Mesenchymal stem cell (in vitro differentiated cells and primary cell): ENCODE measurements around the gene PITPNC1.
"Not testable (repeated sequence)": the region's sequence is repeated elsewhere in the genome, so short reads cannot be mapped to it uniquely, and the experiment has no call there.

Experiments
- DNase-seq: peaks from one replicate; pipeline ENCODE4 v3.0.0-alpha.2; 2013
- H2AFZ ChIP-seq: one replicate; pipeline ENCODE4 v1.6.1; 2013; ENCODE audit warnings: low read depth, mild to moderate bottlenecking, control low read depth, inconsistent platforms, low read length, moderate library complexity
- H2AK5ac ChIP-seq: 2 replicates; pipeline ENCODE4 v1.6.1; 2013; ENCODE audit warnings: low read length, moderate library complexity, mild to moderate bottlenecking, inconsistent platforms; ENCODE audit not compliant: severe bottlenecking
- H2BK120ac ChIP-seq: one replicate; pipeline ENCODE4 v1.6.1; 2013; ENCODE audit warnings: low read depth, mild to moderate bottlenecking, inconsistent platforms, low read length, moderate library complexity
- H2BK12ac ChIP-seq, 2 experiments: one replicate each; pipeline ENCODE4 v1.6.1; 2013; ENCODE audit warnings: inconsistent platforms in 2 of 2, low read length in 2 of 2, mild to moderate bottlenecking in 2 of 2, moderate library complexity in 2 of 2, control low read depth in 1 of 2
- H2BK15ac ChIP-seq: one replicate; pipeline ENCODE4 v1.6.1; 2013; ENCODE audit warnings: mild to moderate bottlenecking, low read depth, inconsistent platforms; ENCODE audit not compliant: poor library complexity, severe bottlenecking
- H2BK5ac ChIP-seq: 2 replicates; pipeline ENCODE4 v1.6.1; 2013; ENCODE audit warnings: low read depth, mild to moderate bottlenecking, low read length, control low read depth, inconsistent platforms; ENCODE audit not compliant: poor library complexity, severe bottlenecking
- H3K14ac ChIP-seq, 2 experiments: one replicate each; pipeline ENCODE4 v1.6.1; 2013; ENCODE audit warnings: inconsistent platforms in 2 of 2, low read length in 2 of 2, control low read depth in 1 of 2, mild to moderate bottlenecking in 1 of 2, moderate library complexity in 1 of 2
- H3K18ac ChIP-seq, 2 experiments: one replicate each; pipeline ENCODE4 v1.6.1; 2013; ENCODE audit warnings: inconsistent platforms in 2 of 2, low read length in 2 of 2, control low read depth in 1 of 2, low read depth in 1 of 2, mild to moderate bottlenecking in 1 of 2
- H3K23ac ChIP-seq, 2 experiments: one replicate each; pipeline ENCODE4 v1.6.1; 2013; ENCODE audit warnings: inconsistent platforms in 2 of 2, low read length in 2 of 2, mild to moderate bottlenecking in 2 of 2, moderate library complexity in 2 of 2, control low read depth in 1 of 2
- H3K27ac ChIP-seq: 2 replicates; pipeline ENCODE4 v1.5.1; 2013; ENCODE audit warnings: mild to moderate bottlenecking, moderate library complexity, low read length, control low read depth, inconsistent platforms; ENCODE audit not compliant: poor library complexity, severe bottlenecking
- H3K27me3 ChIP-seq, 2 experiments: 2 replicates each; pipeline versions ENCODE4 v1.6.1 to v1.7.0; 2013; ENCODE audit warnings: low read length in 2 of 2, mild to moderate bottlenecking in 2 of 2, moderate library complexity in 2 of 2, control low read depth in 1 of 2, inconsistent platforms in 1 of 2; ENCODE audit not compliant: control insufficient read depth in 1 of 2, insufficient read depth in 1 of 2
- H3K36me3 ChIP-seq, 2 experiments: 2 replicates each; pipeline versions ENCODE4 v1.6.1 to v1.7.0; 2013; ENCODE audit warnings: low read length in 2 of 2, control low read depth in 1 of 2, inconsistent platforms in 1 of 2, low read depth in 1 of 2, mild to moderate bottlenecking in 1 of 2; ENCODE audit not compliant: insufficient read depth in 2 of 2, control insufficient read depth in 1 of 2
- H3K4ac ChIP-seq, 2 experiments: one replicate each; pipeline ENCODE4 v1.6.1; 2013; ENCODE audit warnings: inconsistent platforms in 2 of 2, low read length in 2 of 2, mild to moderate bottlenecking in 2 of 2, moderate library complexity in 2 of 2, control low read depth in 1 of 2, low read depth in 1 of 2
- H3K4me1 ChIP-seq: 2 replicates; pipeline ENCODE4 v1.6.1; 2013; ENCODE audit warnings: low read depth, low read length, control low read depth; ENCODE audit not compliant: control insufficient read depth, insufficient read depth
- H3K4me2 ChIP-seq: 2 replicates; pipeline ENCODE4 v1.6.1; 2013; ENCODE audit warnings: low read length, mild to moderate bottlenecking, inconsistent platforms; ENCODE audit not compliant: poor library complexity, severe bottlenecking
- H3K4me3 ChIP-seq, 2 experiments: 2 replicates each; pipeline versions ENCODE4 v1.5.1 to v1.7.0; 2013; ENCODE audit warnings: low read length in 2 of 2, mild to moderate bottlenecking in 2 of 2, control low read depth in 1 of 2, low read depth in 1 of 2; ENCODE audit not compliant: insufficient read depth in 1 of 2
- H3K79me1 ChIP-seq: replicated peaks from 2 replicates; pipeline ENCODE4 v1.6.1; 2013; ENCODE audit warnings: mild to moderate bottlenecking, control low read depth, low read length, inconsistent platforms; ENCODE audit not compliant: poor library complexity, severe bottlenecking
- H3K9ac ChIP-seq: 2 replicates; pipeline ENCODE4 v1.7.0; 2013; ENCODE audit warnings: mild to moderate bottlenecking, low read length, moderate library complexity
- H3K9me3 ChIP-seq: 2 replicates; pipeline ENCODE4 v1.7.0; 2013; ENCODE audit warnings: mild to moderate bottlenecking, low read length; ENCODE audit not compliant: control insufficient read depth
- H4K8ac ChIP-seq: one replicate; pipeline ENCODE4 v1.6.1; 2013; ENCODE audit warnings: inconsistent platforms, mild to moderate bottlenecking, low read length, moderate library complexity
- H4K91ac ChIP-seq: one replicate; pipeline ENCODE4 v1.6.1; 2013; ENCODE audit warnings: mild to moderate bottlenecking, low read length, inconsistent platforms
- WGBS: methylation state at CpG from one replicate; pipeline ENCODE4 v1.1.7; 2013; ENCODE audit warnings: mixed read lengths; 5-methylcytosine and 5-hydroxymethylcytosine counted together

PITPNC1 gene

DNA sequence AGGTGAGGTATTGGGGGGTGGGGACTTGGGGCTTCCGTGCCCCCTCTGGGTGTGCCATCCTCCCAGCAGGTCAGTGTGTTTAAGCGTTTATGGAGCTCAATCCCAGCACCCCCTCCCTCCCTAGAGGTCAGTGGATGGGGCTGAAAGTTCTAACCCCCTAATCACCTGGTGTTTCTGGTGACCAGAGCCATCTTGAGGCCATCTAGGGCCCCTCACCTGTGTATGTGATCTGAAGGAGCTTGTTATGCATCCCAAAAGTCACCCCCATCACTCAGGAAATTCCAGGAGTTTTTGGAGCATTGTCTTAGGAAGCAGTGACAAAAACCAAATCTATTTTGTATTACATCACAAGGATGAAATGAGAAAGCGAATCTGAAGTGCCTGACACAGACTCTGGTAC lies 272.8 kb downstream of the PITPNC1 start:
- H2BK15ac ChIP-seq = no peak overlapping the region
- no peaks in the 10 kb centered on the region for H3K9me3 ChIP-seq
- H3K23ac ChIP-seq = no peak overlapping the region
- no peak overlapping the region for H3K18ac ChIP-seq
- H3K4me2 ChIP-seq = no peak overlapping the region
- H2BK120ac ChIP-seq = no peak overlapping the region
- no peaks in the 10 kb centered on the region for H3K27me3 ChIP-seq
- no peak for DNase-seq
- no peaks in the 10 kb centered on the region for H3K79me1 ChIP-seq
- H3K4me3 ChIP-seq = no peak overlapping the region
- WGBS = 89% methylated on average over 2 of the region's 3 CpGs
- no peak overlapping the region for H2BK12ac ChIP-seq
- H2AFZ ChIP-seq = no peak overlapping the region
- no peak overlapping the region for H3K27ac ChIP-seq
- no peaks in the 10 kb centered on the region for H3K4me1 ChIP-seq
- no peak overlapping the region for H2BK5ac ChIP-seq
- no peak overlapping the region for H3K9ac ChIP-seq
- no peak overlapping the region for H4K91ac ChIP-seq
- no peak overlapping the region for H3K4ac ChIP-seq
- H4K8ac ChIP-seq = no peak overlapping the region
- peaks cover 0 to 8% of the 10 kb centered on the region in 2 experiments for H3K36me3 ChIP-seq
- H3K14ac ChIP-seq = no peak overlapping the region
- no peak overlapping the region for H2AK5ac ChIP-seq

DNA sequence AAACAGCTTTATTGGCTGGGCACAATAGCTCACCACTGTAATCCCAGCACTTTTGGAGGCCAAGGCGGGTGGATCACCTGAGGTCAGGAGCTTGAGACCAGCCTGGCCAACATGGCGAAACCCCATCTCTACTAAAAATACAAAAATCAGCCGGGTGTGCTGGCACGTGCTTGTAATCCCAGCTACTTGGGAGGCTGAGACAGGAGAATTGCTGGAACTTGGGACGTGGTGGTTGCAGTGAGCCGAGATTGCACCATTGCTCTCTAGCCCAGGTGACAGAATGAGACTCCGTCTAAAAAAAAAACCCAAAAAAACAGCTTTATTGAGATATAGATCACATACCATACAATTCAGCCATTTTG lies 274.1 kb downstream of the PITPNC1 start:
- H3K14ac ChIP-seq, H3K9me3 ChIP-seq, H3K4me2 ChIP-seq, H3K27me3 ChIP-seq, H3K4ac ChIP-seq, H4K91ac ChIP-seq, H3K4me1 ChIP-seq, H3K9ac ChIP-seq, H2BK12ac ChIP-seq, H2AK5ac ChIP-seq, H3K27ac ChIP-seq, H2BK15ac ChIP-seq, H3K79me1 ChIP-seq, H4K8ac ChIP-seq, H2BK5ac ChIP-seq, DNase-seq, H3K36me3 ChIP-seq, H2AFZ ChIP-seq, H2BK120ac ChIP-seq, H3K23ac ChIP-seq, H3K4me3 ChIP-seq, H3K18ac ChIP-seq: not testable (repeated sequence)
- WGBS = 95% methylated on average over 5 of the region's 7 CpGs

DNA sequence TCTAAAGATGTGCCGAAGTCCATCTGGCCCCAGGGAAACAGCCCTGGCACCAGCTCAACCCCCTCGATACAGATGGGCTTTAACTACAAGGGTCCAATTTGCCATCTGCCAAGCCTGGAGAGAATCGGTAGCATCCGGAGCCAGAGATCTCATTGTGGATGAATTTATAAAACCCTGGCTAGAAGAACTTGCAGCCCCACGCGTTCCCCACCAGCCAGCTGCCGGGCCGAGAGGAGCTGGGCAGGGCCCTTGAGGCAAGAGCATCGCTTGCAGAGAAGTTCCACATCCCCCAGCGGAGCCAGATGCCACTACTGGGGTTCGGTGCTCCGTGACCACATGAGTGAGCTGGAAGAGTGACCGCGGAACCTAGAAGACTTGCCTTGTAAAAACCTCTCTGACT lies 275.4 kb downstream of the PITPNC1 start:
- no peaks in the 10 kb centered on the region for H3K9me3 ChIP-seq
- no peak for DNase-seq
- WGBS = 97% methylated on average over 14 of the region's 14 CpGs

DNA sequence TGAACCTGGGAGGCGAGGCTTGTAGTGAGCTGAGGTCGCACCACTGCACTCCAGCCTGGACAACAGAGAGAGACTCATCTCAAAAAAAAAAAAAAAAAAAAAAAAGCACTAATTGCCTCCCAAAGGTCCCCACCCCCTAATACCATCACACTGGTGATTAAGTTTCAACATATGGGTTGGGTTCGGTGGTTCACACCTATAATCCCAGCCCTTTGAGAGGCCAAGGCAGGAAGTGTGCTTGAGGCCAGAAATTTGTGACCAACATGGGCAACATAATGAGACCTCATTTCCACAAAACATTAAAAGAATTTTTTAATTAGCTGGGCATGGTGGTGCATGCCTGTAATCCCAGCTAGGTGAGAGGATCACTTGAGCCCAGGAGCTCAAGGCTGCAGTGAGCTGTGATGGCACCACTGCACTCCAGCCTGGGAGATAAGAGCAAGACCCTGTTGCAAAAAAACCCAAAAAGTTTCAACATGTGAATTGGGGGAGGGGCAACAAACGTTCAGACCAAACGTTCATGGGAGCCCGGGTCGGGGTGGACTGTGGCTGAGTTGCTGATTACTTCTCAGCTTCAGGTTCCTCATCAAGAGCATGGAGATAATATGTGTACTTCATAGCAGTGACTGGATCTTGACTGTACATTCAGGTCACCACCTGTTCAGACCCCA lies 278.5 kb downstream of the PITPNC1 start:
- H3K79me1 ChIP-seq = no peaks in the 10 kb centered on the region
- 95% methylated on average over 5 of the region's 7 CpGs for WGBS

More for the DNA sequence above, 275.4 kb downstream of the PITPNC1 start:
- H3K27me3 ChIP-seq = no peaks in the 10 kb centered on the region
- H3K79me1 ChIP-seq = no peaks in the 10 kb centered on the region
- no peak overlapping the region for H2BK12ac ChIP-seq
- H2BK5ac ChIP-seq = no peak overlapping the region
- no peak overlapping the region for H2AFZ ChIP-seq
- no peak overlapping the region for H2AK5ac ChIP-seq
- H3K27ac ChIP-seq = no peak overlapping the region
- H2BK120ac ChIP-seq = no peak overlapping the region
- H3K4me3 ChIP-seq = no peak overlapping the region
- H3K23ac ChIP-seq = no peak overlapping the region
- H4K91ac ChIP-seq = no peak overlapping the region
- H3K14ac ChIP-seq = no peak overlapping the region
- H3K4me2 ChIP-seq = no peak overlapping the region
- H2BK15ac ChIP-seq = no peak overlapping the region
- H3K36me3 ChIP-seq = peaks cover 0 to 8% of the 10 kb centered on the region in 2 experiments
- no peaks in the 10 kb centered on the region for H3K4me1 ChIP-seq
- no peak overlapping the region for H4K8ac ChIP-seq
- no peak overlapping the region for H3K4ac ChIP-seq
- H3K18ac ChIP-seq = no peak overlapping the region
- no peak overlapping the region for H3K9ac ChIP-seq

More for the DNA sequence above, 278.5 kb downstream of the PITPNC1 start:
- no peak for DNase-seq
- no peak overlapping the region for H2BK12ac ChIP-seq
- peaks cover 0 to 8% of the 10 kb centered on the region in 2 experiments for H3K36me3 ChIP-seq
- H3K14ac ChIP-seq = no peak overlapping the region
- H3K18ac ChIP-seq = no peak overlapping the region
- no peak overlapping the region for H2BK120ac ChIP-seq
- no peak overlapping the region for H3K27ac ChIP-seq
- H2BK5ac ChIP-seq = no peak overlapping the region
- no peak overlapping the region for H4K91ac ChIP-seq
- no peaks in the 10 kb centered on the region for H3K27me3 ChIP-seq
- no peak overlapping the region for H3K23ac ChIP-seq
- no peak overlapping the region for H3K4me3 ChIP-seq
- H3K9ac ChIP-seq = no peak overlapping the region
- no peak overlapping the region for H4K8ac ChIP-seq
- no peak overlapping the region for H3K4me2 ChIP-seq
- H3K4me1 ChIP-seq = no peaks in the 10 kb centered on the region
- no peak overlapping the region for H2AK5ac ChIP-seq
- H2AFZ ChIP-seq = no peak overlapping the region
- H2BK15ac ChIP-seq = no peak overlapping the region
- no peak overlapping the region for H3K4ac ChIP-seq
- peaks cover 6% of the 10 kb centered on the region for H3K9me3 ChIP-seq
